ENCODE data around the gene RAB10. TPM values are rescaled to one million over a fixed set of nuclear protein-coding genes. Genes with fewer than 3 reads are reported as not detected.

The RAB10 gene
- polyA plus RNA-seq, 1 donor from 2014 or later = 169 TPM

DNA sequence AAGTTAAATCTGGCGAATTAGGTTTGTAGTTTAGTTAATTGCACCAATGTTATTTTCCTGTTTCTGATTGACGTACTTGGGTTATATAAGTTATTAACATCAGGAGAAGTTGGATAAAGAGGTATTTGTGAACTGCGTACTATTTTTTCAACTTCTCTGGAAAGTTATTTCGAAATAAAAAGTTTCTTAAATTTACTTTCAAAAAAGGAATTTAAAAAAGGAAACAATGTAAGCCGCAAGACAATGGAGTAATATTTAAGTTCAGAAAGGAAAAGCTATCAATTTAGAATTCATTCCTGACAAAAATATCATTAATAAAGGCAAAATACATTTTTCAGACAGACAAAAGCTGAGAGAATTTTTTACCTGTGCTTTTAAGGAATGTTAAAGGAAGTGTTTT is 47.7 kb downstream of the RAB10 start:
- no peak overlapping the region for H3K4me2 ChIP-seq (ENCODE audit: low read length)
- H3F3A ChIP-seq (ENCODE audit: insufficient read depth, low read length, poor library complexity, severe bottlenecking) = no peaks in the 10 kb centered on the region
- H3K36me3 ChIP-seq (ENCODE audit: insufficient read depth, low read length) = no peaks in the 10 kb centered on the region
- H3K9me3 ChIP-seq (ENCODE audit: low read length) = peaks cover 5% of the 10 kb centered on the region
- no peak overlapping the region for H3K27ac ChIP-seq (ENCODE audit: low read length)
- peaks cover 50% of the 10 kb centered on the region for H3K79me2 ChIP-seq (replicated peaks; ENCODE audit: insufficient read depth, low read length)
- TF ChIP-seq POLR2AphosphoS5 (IDR thresholded peaks at IDR 0.05) (no peak), EP300 (conservative IDR thresholded peaks at IDR 0.05; ENCODE audit: poor library complexity, severe bottlenecking) (no peak), SMC3 (conservative IDR thresholded peaks at IDR 0.05; ENCODE audit: poor library complexity) (no peak), EZH2 (IDR thresholded peaks at IDR 0.05; ENCODE audit: borderline replicate concordance, insufficient read depth, low read length, poor library complexity, severe bottlenecking) (no peak), TAF1 (IDR thresholded peaks at IDR 0.05; ENCODE audit: low read depth) (no peak), RAD21 (conservative IDR thresholded peaks at IDR 0.05) (no peak), MXI1 (conservative IDR thresholded peaks at IDR 0.05; ENCODE audit: poor library complexity, severe bottlenecking) (no peak)
- TF ChIP-seq, protein P1, sequence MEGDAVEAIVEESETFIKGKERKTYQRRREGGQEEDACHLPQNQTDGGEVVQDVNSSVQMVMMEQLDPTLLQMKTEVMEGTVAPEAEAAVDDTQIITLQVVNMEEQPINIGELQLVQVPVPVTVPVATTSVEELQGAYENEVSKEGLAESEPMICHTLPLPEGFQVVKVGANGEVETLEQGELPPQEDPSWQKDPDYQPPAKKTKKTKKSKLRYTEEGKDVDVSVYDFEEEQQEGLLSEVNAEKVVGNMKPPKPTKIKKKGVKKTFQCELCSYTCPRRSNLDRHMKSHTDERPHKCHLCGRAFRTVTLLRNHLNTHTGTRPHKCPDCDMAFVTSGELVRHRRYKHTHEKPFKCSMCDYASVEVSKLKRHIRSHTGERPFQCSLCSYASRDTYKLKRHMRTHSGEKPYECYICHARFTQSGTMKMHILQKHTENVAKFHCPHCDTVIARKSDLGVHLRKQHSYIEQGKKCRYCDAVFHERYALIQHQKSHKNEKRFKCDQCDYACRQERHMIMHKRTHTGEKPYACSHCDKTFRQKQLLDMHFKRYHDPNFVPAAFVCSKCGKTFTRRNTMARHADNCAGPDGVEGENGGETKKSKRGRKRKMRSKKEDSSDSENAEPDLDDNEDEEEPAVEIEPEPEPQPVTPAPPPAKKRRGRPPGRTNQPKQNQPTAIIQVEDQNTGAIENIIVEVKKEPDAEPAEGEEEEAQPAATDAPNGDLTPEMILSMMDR (IDR thresholded peaks at IDR 0.05; ENCODE audit: poor library complexity, severe bottlenecking) = no peak
- TF ChIP-seq, protein P2, sequence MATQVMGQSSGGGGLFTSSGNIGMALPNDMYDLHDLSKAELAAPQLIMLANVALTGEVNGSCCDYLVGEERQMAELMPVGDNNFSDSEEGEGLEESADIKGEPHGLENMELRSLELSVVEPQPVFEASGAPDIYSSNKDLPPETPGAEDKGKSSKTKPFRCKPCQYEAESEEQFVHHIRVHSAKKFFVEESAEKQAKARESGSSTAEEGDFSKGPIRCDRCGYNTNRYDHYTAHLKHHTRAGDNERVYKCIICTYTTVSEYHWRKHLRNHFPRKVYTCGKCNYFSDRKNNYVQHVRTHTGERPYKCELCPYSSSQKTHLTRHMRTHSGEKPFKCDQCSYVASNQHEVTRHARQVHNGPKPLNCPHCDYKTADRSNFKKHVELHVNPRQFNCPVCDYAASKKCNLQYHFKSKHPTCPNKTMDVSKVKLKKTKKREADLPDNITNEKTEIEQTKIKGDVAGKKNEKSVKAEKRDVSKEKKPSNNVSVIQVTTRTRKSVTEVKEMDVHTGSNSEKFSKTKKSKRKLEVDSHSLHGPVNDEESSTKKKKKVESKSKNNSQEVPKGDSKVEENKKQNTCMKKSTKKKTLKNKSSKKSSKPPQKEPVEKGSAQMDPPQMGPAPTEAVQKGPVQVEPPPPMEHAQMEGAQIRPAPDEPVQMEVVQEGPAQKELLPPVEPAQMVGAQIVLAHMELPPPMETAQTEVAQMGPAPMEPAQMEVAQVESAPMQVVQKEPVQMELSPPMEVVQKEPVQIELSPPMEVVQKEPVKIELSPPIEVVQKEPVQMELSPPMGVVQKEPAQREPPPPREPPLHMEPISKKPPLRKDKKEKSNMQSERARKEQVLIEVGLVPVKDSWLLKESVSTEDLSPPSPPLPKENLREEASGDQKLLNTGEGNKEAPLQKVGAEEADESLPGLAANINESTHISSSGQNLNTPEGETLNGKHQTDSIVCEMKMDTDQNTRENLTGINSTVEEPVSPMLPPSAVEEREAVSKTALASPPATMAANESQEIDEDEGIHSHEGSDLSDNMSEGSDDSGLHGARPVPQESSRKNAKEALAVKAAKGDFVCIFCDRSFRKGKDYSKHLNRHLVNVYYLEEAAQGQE (IDR thresholded peaks at IDR 0.05; ENCODE audit: borderline replicate concordance) = no peak
- no peak overlapping the region for H3K4me3 ChIP-seq (ENCODE audit: low read length)
- no peak overlapping the region for H2AFZ ChIP-seq (ENCODE audit: low read depth, low read length)
- no peaks in the 10 kb centered on the region for H4K20me1 ChIP-seq (ENCODE audit: insufficient read depth)
- H3K9ac ChIP-seq (ENCODE audit: low read length) = no peak overlapping the region
- no peaks in the 10 kb centered on the region for H3K9me2 ChIP-seq (ENCODE audit: insufficient read depth, low read length)
- no peaks in the 10 kb centered on the region for H3K27me3 ChIP-seq (ENCODE audit: insufficient read depth, low read depth, low read length)

DNA sequence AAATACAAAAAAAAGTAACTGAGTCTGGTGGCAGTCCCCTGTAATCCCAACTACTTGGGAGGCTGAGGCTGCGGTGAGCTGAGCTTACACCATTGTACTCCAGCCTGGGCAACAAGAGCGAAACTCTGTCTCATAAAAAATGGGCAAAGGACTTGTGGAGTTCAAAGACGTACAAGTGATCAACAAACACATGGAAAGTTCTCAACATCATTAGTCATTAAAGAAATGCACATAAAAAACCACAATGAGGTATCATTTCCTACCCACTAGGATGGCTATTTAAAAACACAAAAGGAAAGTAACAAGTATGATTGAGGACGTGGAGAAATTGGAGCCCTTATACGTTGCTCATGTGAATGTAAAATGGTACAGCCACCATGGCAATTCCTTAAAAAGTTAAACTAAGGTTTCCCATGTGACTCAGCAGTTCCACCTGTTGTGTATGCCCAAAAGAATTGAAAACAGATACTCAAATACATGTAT is 52.3 kb downstream of the RAB10 start:
- H3K4me2 ChIP-seq (ENCODE audit: low read length) = no peak overlapping the region
- H3K36me3 ChIP-seq (ENCODE audit: insufficient read depth, low read length) = no peaks in the 10 kb centered on the region
- no peak overlapping the region for H2AFZ ChIP-seq (ENCODE audit: low read depth, low read length)
- H3K9me3 ChIP-seq (ENCODE audit: low read length) = peaks cover 5% of the 10 kb centered on the region
- no peaks in the 10 kb centered on the region for H3K27me3 ChIP-seq (ENCODE audit: insufficient read depth, low read depth, low read length)
- H3K27ac ChIP-seq (ENCODE audit: low read length) = no peak overlapping the region
- H4K20me1 ChIP-seq (ENCODE audit: insufficient read depth) = no peaks in the 10 kb centered on the region
- H3K79me2 ChIP-seq (replicated peaks; ENCODE audit: insufficient read depth, low read length) = peaks cover 36% of the 10 kb centered on the region
- H3F3A ChIP-seq (ENCODE audit: insufficient read depth, low read length, poor library complexity, severe bottlenecking) = no peaks in the 10 kb centered on the region
- TF ChIP-seq, protein P1 (IDR thresholded peaks at IDR 0.05; ENCODE audit: poor library complexity, severe bottlenecking) = no peak
- TF ChIP-seq TAF1 (IDR thresholded peaks at IDR 0.05; ENCODE audit: low read depth) = no peak
- TF ChIP-seq RAD21 (conservative IDR thresholded peaks at IDR 0.05) = no peak
- TF ChIP-seq EP300 (conservative IDR thresholded peaks at IDR 0.05; ENCODE audit: poor library complexity, severe bottlenecking) = no peak
- TF ChIP-seq SMC3 (conservative IDR thresholded peaks at IDR 0.05; ENCODE audit: poor library complexity) = no peak
- no peak overlapping the region for H3K4me3 ChIP-seq (ENCODE audit: low read length)
- no peaks in the 10 kb centered on the region for H3K9me2 ChIP-seq (ENCODE audit: insufficient read depth, low read length)
- H3K9ac ChIP-seq (ENCODE audit: low read length) = no peak overlapping the region
